ENCODE data around the gene SNX8. TPM values are rescaled to one million over a fixed set of nuclear protein-coding genes. Genes with fewer than 3 reads are reported as not detected.

Gene SNX8
- total RNA-seq, 2 experiments from 2014 or later: 31.7 to 36.8 TPM

DNA sequence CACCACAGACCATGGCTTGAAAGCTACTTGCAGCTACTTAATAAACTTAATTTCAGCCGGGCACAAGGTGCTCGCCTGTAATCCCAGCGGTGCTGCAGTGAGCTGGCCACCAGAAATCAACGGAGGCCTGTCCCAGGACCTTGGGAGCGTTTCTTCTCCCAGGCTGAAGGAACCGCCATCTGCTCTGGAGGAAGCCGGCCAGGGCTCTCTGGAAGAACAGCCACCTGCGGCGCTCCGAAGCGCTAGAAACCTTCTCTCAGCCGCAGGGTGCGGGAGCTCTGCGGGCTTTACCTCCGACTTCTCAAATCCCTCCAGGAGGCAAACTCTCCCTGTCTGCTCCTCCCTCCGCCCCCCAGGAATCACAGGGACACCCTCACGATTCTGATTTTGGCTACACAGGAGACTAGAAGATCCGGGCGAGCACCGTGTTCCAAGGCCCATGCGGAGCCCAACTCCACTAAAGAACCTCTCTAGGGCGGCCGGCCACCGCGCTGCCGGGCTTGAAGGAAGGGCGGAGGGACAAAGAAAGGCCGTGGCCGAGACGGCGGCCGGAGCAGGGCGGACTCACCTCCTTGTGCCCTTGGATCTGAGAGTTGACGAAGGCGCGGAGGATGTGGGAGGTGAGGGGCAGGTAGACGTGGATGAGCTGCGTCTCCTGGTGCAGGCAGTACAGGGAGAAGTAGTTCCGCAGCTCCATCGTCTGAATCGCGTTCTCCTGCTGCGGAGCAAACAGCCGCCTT is 57.8 kb downstream of the SNX8 start:
- DNase-seq (no peak), ATAC-seq (no peak)
- Mint-ChIP-seq H3K9me3 (no peaks in the 10 kb centered on the region), H3K36me3 (ENCODE audit: low read depth) (peaks cover 2% of the 10 kb centered on the region), H3K4me1 (ENCODE audit: low read depth) (peaks cover 14% of the 10 kb centered on the region), H3K4me3 (no peak overlapping the region), H3K27ac (no peak overlapping the region), H3K27me3 (no peaks in the 10 kb centered on the region)
- intact Hi-C loops (cut with micrococcal nuclease): no loop called here
- CTCF ChIA-PET: interaction anchor here (0.7 kb wide), 1 partner anchor 14 kb away, joined by 3 read pairs; no protein-coding TSS in a partner anchor
- TF ChIP-seq, protein P1, sequence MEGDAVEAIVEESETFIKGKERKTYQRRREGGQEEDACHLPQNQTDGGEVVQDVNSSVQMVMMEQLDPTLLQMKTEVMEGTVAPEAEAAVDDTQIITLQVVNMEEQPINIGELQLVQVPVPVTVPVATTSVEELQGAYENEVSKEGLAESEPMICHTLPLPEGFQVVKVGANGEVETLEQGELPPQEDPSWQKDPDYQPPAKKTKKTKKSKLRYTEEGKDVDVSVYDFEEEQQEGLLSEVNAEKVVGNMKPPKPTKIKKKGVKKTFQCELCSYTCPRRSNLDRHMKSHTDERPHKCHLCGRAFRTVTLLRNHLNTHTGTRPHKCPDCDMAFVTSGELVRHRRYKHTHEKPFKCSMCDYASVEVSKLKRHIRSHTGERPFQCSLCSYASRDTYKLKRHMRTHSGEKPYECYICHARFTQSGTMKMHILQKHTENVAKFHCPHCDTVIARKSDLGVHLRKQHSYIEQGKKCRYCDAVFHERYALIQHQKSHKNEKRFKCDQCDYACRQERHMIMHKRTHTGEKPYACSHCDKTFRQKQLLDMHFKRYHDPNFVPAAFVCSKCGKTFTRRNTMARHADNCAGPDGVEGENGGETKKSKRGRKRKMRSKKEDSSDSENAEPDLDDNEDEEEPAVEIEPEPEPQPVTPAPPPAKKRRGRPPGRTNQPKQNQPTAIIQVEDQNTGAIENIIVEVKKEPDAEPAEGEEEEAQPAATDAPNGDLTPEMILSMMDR (IDR thresholded peaks at IDR 0.05): no peak
- POLR2A ChIA-PET: interaction anchor here (0.6 kb wide), 1 partner anchor 457 kb away, joined by 3 read pairs; no protein-coding TSS in a partner anchor

DNA sequence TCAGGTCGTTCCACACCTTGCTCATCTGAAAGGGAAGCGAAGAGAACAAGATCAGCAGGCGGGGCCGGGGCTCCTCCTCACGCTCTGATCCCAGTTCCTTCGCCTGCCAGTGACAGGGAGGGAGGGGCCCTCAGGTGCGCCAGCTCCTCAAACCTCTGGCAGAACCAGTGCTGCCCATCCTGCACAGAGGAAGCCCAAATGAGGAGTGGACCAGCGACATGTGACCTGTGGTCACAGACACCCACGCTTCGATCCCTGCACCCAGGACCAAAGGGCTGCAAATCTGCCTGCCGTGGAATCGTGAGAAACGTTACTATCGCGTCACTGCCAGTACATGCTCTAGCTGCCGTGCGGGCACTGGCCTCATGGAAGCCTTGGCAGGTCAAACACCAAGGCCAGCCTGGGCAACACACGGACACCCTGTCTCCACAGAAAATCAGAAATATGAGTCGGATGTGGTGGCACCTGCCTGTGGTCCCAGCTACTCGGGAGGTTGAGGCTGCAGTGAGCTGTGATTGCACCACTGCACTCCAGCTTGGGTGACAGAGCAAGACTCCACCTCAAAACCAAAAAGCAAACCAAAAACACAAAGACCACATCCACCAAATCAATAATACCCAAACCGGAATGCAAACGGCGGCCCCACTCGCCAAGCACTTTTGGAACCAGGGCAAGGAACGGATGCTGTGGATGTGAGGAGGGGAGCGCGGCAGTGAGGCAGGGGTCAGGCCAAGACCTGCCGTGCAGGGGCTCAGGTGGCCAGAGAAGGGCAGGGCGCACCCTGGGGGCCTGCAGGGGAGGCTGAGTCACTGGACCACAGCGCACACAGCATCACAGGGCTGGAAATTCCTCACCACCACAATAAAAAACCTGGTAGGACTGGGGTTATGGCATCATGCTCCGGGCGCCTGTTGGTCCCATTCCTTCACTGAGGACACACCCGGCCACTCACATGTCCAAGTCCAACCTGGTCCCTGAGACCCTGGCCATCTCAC is 58.8 kb downstream of the SNX8 start:
- intact Hi-C loops (cut with micrococcal nuclease): no loop called here
- Mint-ChIP-seq H3K9me3 (no peaks in the 10 kb centered on the region), H3K36me3 (ENCODE audit: low read depth) (peaks cover 6% of the 10 kb centered on the region), H3K4me3 (no peak overlapping the region), H3K27me3 (no peaks in the 10 kb centered on the region), H3K27ac (no peak overlapping the region), H3K4me1 (ENCODE audit: low read depth) (peaks cover 12% of the 10 kb centered on the region)
- CTCF ChIA-PET: interaction anchor here (0.7 kb wide), 1 partner anchor 13 kb away, joined by 3 read pairs; no protein-coding TSS in a partner anchor
- POLR2A ChIA-PET: interaction anchor here (0.9 kb wide), 1 partner anchor 99 kb away, joined by 3 read pairs; the partner anchor contains the start of gene EIF3B
- no peak for ATAC-seq
- TF ChIP-seq, protein P1 (IDR thresholded peaks at IDR 0.05): no peak
- DNase-seq: no peak

DNA sequence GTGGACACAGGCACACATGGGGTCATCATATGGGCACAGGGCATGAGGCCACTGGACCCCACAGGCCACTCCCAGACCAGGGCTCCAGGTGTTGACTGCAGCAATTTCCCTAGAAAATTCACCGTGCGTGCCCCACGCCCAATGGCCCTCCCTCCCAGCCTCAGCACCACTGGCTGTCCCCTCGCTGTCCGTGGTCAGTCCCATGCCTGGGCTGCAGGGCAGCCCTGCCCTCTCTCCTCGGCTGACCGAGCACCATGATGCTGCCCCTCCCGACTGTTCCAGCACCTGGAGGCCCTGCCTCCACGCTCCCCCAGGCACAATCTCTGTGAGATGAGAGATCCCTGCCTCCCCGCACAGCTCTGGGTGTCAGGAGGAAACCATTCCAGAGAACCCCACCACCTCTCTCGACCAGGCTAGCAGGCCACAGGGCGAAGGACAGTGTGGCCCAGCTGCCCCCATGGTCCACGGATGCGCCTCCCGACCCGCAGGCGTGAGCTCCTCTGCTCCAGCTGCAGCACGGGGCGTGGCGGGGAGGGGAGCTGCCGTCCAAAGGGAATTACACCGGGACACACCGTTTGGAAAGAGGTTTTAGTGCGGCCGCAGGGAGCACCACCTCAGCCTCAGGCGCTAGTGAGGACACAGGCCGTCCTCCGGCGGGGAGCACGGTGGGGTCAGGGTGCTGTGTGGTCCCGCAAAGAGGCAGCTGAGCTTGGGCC is 59.7 kb downstream of the SNX8 start:
- Mint-ChIP-seq H3K27me3 (no peaks in the 10 kb centered on the region), H3K4me3 (no peak overlapping the region), H3K36me3 (ENCODE audit: low read depth) (peaks cover 10% of the 10 kb centered on the region), H3K9me3 (no peaks in the 10 kb centered on the region), H3K4me1 (ENCODE audit: low read depth) (peaks cover 13% of the 10 kb centered on the region), H3K27ac (no peak overlapping the region)
- ChIA-PET CTCF (no interaction called here), POLR2A (interaction anchor here (0.9 to 1.8 kb wide), 3 partner anchors 10 to 100 kb away, joined by 3 to 5 read pairs (median 4); partner anchors contain the start of gene EIF3B)
- ATAC-seq (no peak), DNase-seq (no peak)
- intact Hi-C loops (cut with micrococcal nuclease): no loop called here
- TF ChIP-seq, protein P1 (IDR thresholded peaks at IDR 0.05): no peak

DNA sequence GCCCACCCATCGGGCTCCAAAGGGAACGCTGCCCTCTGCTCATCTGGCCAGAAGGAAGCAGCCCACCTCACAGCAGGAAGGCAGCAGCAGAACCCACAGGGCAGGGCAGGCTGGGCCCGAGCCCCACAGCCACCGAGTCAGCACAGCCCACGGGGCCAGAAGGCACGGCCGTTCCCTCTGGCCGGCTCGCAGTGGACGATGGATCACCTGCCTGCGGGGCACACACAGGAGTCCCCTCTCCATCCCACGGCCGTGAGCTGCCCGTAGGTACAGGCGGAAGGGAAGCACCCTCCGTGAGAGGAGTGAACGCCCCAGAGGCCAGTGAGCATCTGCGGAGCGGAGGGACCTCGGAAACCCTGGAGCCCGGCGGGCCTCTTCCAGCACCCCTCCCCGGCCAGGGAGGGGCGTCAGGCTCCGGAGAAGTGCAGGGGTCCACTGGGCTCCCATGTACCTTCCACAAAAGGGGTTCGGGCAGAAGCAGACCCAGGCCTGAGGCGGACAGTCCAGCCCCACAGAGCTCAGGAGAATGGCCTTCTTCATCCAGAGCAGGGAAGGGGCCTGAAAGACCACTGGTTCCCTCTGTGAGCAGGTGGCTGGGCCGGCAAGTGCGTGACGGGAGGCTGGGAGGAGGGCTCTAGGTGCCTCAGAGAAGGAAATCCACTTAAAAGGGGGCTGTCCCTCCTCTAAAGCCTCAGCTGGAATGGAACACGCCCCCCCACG is 60.6 kb downstream of the SNX8 start:
- Mint-ChIP-seq H3K4me1 (ENCODE audit: low read depth) (peaks cover 22% of the 10 kb centered on the region), H3K9me3 (no peaks in the 10 kb centered on the region), H3K27ac (no peak overlapping the region), H3K36me3 (ENCODE audit: low read depth) (peaks cover 16% of the 10 kb centered on the region), H3K27me3 (no peaks in the 10 kb centered on the region), H3K4me3 (no peak overlapping the region)
- no peak for ATAC-seq
- CTCF ChIA-PET: no interaction called here
- DNase-seq: no peak
- intact Hi-C loops (cut with micrococcal nuclease): no loop called here
- POLR2A ChIA-PET: interaction anchor here (1.5 to 1.8 kb wide), 2 partner anchors 9 to 12 kb away, joined by 4 to 5 read pairs; no protein-coding TSS in a partner anchor
- TF ChIP-seq, protein P1 (IDR thresholded peaks at IDR 0.05): no peak

Data from activated CD8-positive, alpha-beta T cell treated with anti-CD3 and anti-CD28 coated beads for 36 hours (primary cell).